Breast epithelium (tissue), 3 donors: Measurements from ENCODE around the gene SOS2.

ENCODE experiments used
- CTCF ChIP-seq, 3 donors: fragments of 450-650 bp; IDR thresholded peaks; one replicate each; pipeline ENCODE4 v1.5.1; 2016 to 2017; ENCODE audit warnings: antibody characterized with exemption in 3 of 3, mild to moderate bottlenecking in 3 of 3, moderate library complexity in 3 of 3
- POLR2A ChIP-seq: fragments of 450-650 bp; IDR thresholded peaks from one replicate; pipeline ENCODE4 v1.6.1; 2016; ENCODE audit warnings: antibody characterized with exemption, mild to moderate bottlenecking, moderate library complexity
- POLR2AphosphoS5 ChIP-seq, 3 donors: sonication (generic); formaldehyde crosslinking; IDR thresholded peaks; one replicate each; pipeline ENCODE4 v1.6.1; 2017; ENCODE audit warnings: antibody characterized with exemption in 3 of 3

GRCh38 chr14:50127802-50128201 lies 103.6 kb downstream of the SOS2 start:
- TF ChIP-seq POLR2A (no peak), CTCF (IDR thresholded peaks at IDR 0.05) (no peak), POLR2AphosphoS5 (IDR thresholded peaks at IDR 0.05) (no peak)
